Naive thymus-derived CD4-positive, alpha-beta T cell (primary cell): ENCODE results near the gene SEC24D. TPM values are rescaled to one million over a fixed set of nuclear protein-coding genes. Genes with fewer than 3 reads are reported as not detected.

Source experiments
- ATAC-seq: fragments of 150-1000 bp; cut with Tn5 transposase; 2 replicates; pipeline ENCODE4 v1.10.0; 2021; ENCODE audit warnings: mild to moderate bottlenecking, moderate library complexity
- CTCF ChIA-PET: fragments of 350-600 bp; sonication (Branson Sonifier 250); formaldehyde crosslinking; loops from one replicate; lab custom pipeline; 2021; ENCODE audit warnings: antibody characterized with exemption; lab: Charles Lee
- POLR2A ChIA-PET: fragments of 350-600 bp; sonication (Branson Sonifier 250); formaldehyde crosslinking; loops from one replicate; lab custom pipeline; 2021; ENCODE audit warnings: antibody characterized with exemption, inconsistent platforms; lab: Charles Lee
- DNase-seq, 9 donors: peaks; one replicate each; pipeline versions ENCODE4 v3.0.0 to v3.0.0-alpha.2; 2020 to 2022; ENCODE audit warnings: mixed read lengths in 1 of 9
- H3K27ac ChIP-seq: one replicate; pipeline ENCODE4 v1.7.0; 2013; ENCODE audit warnings: mild to moderate bottlenecking, low read depth, low read length, moderate library complexity
- H3K27me3 ChIP-seq, 2 donors: one replicate each; pipeline ENCODE4 v1.7.0; 2013; ENCODE audit warnings: low read length in 2 of 2, mild to moderate bottlenecking in 2 of 2, moderate library complexity in 2 of 2; ENCODE audit not compliant: control insufficient read depth in 2 of 2, insufficient read depth in 2 of 2
- H3K36me3 ChIP-seq, 3 experiments: 1 replicate in 2 of 3; 2 replicates in 1 of 3; pipeline ENCODE4 v1.7.0; 2013; ENCODE audit warnings: low read length in 3 of 3, mild to moderate bottlenecking in 3 of 3, moderate library complexity in 1 of 3; ENCODE audit not compliant: insufficient read depth in 3 of 3, control insufficient read depth in 2 of 3
- H3K4me1 ChIP-seq, 2 donors: one replicate each; pipeline ENCODE4 v1.7.0; 2013; ENCODE audit warnings: low read length in 2 of 2, mild to moderate bottlenecking in 2 of 2, moderate library complexity in 1 of 2; ENCODE audit not compliant: control insufficient read depth in 2 of 2, insufficient read depth in 2 of 2
- H3K4me3 ChIP-seq: 2 replicates; pipeline ENCODE4 v1.7.0; 2013; ENCODE audit warnings: mild to moderate bottlenecking, low read length
- H3K9me3 ChIP-seq, 3 experiments: 1 replicate in 2 of 3; 2 replicates in 1 of 3; pipeline ENCODE4 v1.7.0; 2013; ENCODE audit warnings: low read length in 3 of 3; ENCODE audit not compliant: control insufficient read depth in 2 of 3
- H3K27ac Mint-ChIP-seq, 9 donors: one replicate each; pipeline ENCODE4 v1.8.0; 2020 to 2022; ENCODE audit warnings: mixed read lengths in 9 of 9, mild to moderate bottlenecking in 8 of 9, moderate library complexity in 5 of 9, inconsistent platforms in 2 of 9
- H3K27me3 Mint-ChIP-seq, 5 donors: one replicate each; pipeline ENCODE4 v1.8.0; 2021 to 2022; ENCODE audit warnings: mixed read lengths in 5 of 5, mild to moderate bottlenecking in 1 of 5
- H3K36me3 Mint-ChIP-seq, 5 donors: one replicate each; pipeline ENCODE4 v1.8.0; 2020 to 2022; ENCODE audit warnings: mixed read lengths in 5 of 5, mild to moderate bottlenecking in 3 of 5, inconsistent platforms in 1 of 5
- H3K4me1 Mint-ChIP-seq, 7 donors: one replicate each; pipeline ENCODE4 v1.8.0; 2020 to 2022; ENCODE audit warnings: mixed read lengths in 7 of 7, mild to moderate bottlenecking in 3 of 7, inconsistent platforms in 1 of 7
- H3K4me3 Mint-ChIP-seq, 10 donors: one replicate each; pipeline ENCODE4 v1.8.0; 2020 to 2022; ENCODE audit warnings: mild to moderate bottlenecking in 10 of 10, mixed read lengths in 10 of 10, moderate library complexity in 6 of 10, inconsistent platforms in 2 of 10
- H3K9me3 Mint-ChIP-seq, 11 donors: one replicate each; pipeline ENCODE4 v1.8.0; 2020 to 2022; ENCODE audit warnings: mixed read lengths in 11 of 11, mild to moderate bottlenecking in 4 of 11, inconsistent platforms in 1 of 11, moderate library complexity in 1 of 11
- intact Hi-C, 2 donors: fragments of 100-400 bp; cut with micrococcal nuclease; formaldehyde crosslinking; loops; one replicate each; pipeline ENCODE4 v1.15.1; 2023
- polyA plus RNA-seq, 2 donors: library from polyadenylated mRNA; unstranded; fragments of 300-500 nt; fragmentation: Illumina TruSeq; gene quantifications; one replicate each; pipeline ENCODE4 v1.2.3, GENCODE V29; 2021
- total RNA-seq, 6 experiments: library from RNA in 5 of 6; stranded (reverse) in 5 of 6; gene quantifications; 1 replicate in 5 of 6; 2 replicates in 1 of 6; pipeline ENCODE4 v1.2.3 and lab custom pipeline; 2021 to 2026

Gene SEC24D
- total and polyA plus RNA-seq, 7 experiments from 2014 or later, result 11.5 to 59.2 (median 16.4) TPM

GRCh38 chr4:118858779-118859178 lies 22.9 kb upstream of the SEC24D start:
- Mint-ChIP-seq H3K4me3 (no peak overlapping the region), H3K27me3 (peaks cover 0 to 8% (median 0%) of the 10 kb centered on the region in 5 donors), H3K36me3 (peaks cover 0 to 6% (median 0%) of the 10 kb centered on the region in 5 donors), H3K4me1 (peaks cover 0 to 5% (median 0%) of the 10 kb centered on the region in 7 donors), H3K27ac (no peak overlapping the region), H3K9me3 (no peaks in the 10 kb centered on the region)
- H3K4me3 ChIP-seq, result no peak overlapping the region
- ChIA-PET CTCF (no interaction called here), POLR2A (interaction anchor here (0.6 kb wide), 1 partner anchor 636 kb away, joined by 3 read pairs; no protein-coding TSS in a partner anchor)
- H3K36me3 ChIP-seq, result no peaks in the 10 kb centered on the region
- DNase-seq (no peak), ATAC-seq (no peak)
- H3K27ac ChIP-seq, result no peak overlapping the region
- H3K9me3 ChIP-seq, result no peaks in the 10 kb centered on the region
- H3K4me1 ChIP-seq, result peaks cover 0 to 4% of the 10 kb centered on the region in 2 donors
- no peaks in the 10 kb centered on the region for H3K27me3 ChIP-seq
- intact Hi-C loops, result no loop called here

DNA sequence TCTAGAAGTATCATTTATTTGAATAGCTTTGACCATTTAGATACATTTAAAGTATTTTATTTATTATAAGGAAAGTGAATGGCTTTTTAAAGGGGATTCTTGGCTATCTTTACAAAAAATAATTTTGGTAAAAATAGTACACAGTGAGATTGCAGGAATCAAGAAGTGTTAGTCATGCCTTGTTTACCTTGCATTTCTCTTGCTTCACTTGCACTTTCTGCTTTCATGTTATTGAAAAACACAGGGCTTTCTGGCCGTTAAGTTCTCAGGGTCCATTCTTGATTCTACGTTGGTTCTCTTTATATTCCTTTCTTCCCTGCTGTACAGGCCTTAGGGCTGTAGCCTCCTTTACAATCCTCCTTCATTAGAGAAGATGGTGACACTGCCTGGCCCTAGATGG lies 21.8 kb upstream of the SEC24D start:
- ChIA-PET CTCF (no interaction called here), POLR2A (no interaction called here)
- no peak overlapping the region for H3K4me3 Mint-ChIP-seq
- intact Hi-C loops, result no loop called here
- H3K36me3 ChIP-seq, result no peaks in the 10 kb centered on the region
- H3K27ac ChIP-seq, result no peak overlapping the region
- H3K4me1 Mint-ChIP-seq, result peaks cover 0 to 13% (median 4%) of the 10 kb centered on the region in 7 donors
- H3K9me3 Mint-ChIP-seq, result peaks cover 0 to 3% (median 0%) of the 10 kb centered on the region in 11 donors
- H3K9me3 ChIP-seq, result no peaks in the 10 kb centered on the region
- no peaks in the 10 kb centered on the region for H3K27me3 ChIP-seq
- peaks cover 0 to 2% (median 0%) of the 10 kb centered on the region in 5 donors for H3K27me3 Mint-ChIP-seq
- DNase-seq (no peak), ATAC-seq (no peak)
- H3K27ac Mint-ChIP-seq, result no peak overlapping the region
- peaks cover 0 to 12% (median 5%) of the 10 kb centered on the region in 5 donors for H3K36me3 Mint-ChIP-seq
- H3K4me1 ChIP-seq, result peaks cover 0 to 4% of the 10 kb centered on the region in 2 donors
- no peak overlapping the region for H3K4me3 ChIP-seq

- Mint-ChIP-seq H3K4me3 (peak overlapping the region; percentile 86 to 99 (median 93)), H3K36me3 (peaks cover 8 to 22% (median 14%) of the 10 kb centered on the region in 5 donors), H3K9me3 (peaks cover 0 to 13% (median 6%) of the 10 kb centered on the region in 11 donors), H3K27ac (peak overlapping the region; percentile 92 to 99 (median 96)), H3K4me1 (peaks cover 14 to 37% (median 28%) of the 10 kb centered on the region in 7 donors), H3K27me3 (peaks cover 0 to 20% (median 3%) of the 10 kb centered on the region in 5 donors)
- Histone ChIP-seq H3K9me3 (no peaks in the 10 kb centered on the region), H3K27me3 (no peaks in the 10 kb centered on the region), H3K36me3 (no peaks in the 10 kb centered on the region), H3K4me3 (peak overlapping the region; percentile 78), H3K27ac (peak overlapping the region; percentile 73), H3K4me1 (peaks cover 0 to 9% of the 10 kb centered on the region in 2 donors)
- intact Hi-C loops, result loop anchor here (1.0 to 5.0 kb wide), 6 partner anchors 14 to 362 kb away; partner anchors contain the start of genes SEC24D (in 2 of the 2), METTL14 (in 1 of the 2), SYNPO2 (in 1 of the 2) and USP53 (in 1 of the 2)
- ATAC-seq, result peak; percentile 93
- CTCF ChIA-PET, result interaction anchor here (1.0 kb wide), 1 partner anchor 14 kb away, joined by 7 read pairs; no protein-coding TSS in a partner anchor
- POLR2A ChIA-PET, result interaction anchor here (1.2 to 1.8 kb wide), 3 partner anchors 11 to 18 kb away, joined by 4 to 6 read pairs (median 5); partner anchors contain the start of gene SEC24D
- peak in 7 of 9 donors; percentile 49 to 65 (median 59) for DNase-seq
Observed at GRCh38 chr4:118850488-118851173, 14.7 kb upstream of the SEC24D start.

GRCh38 chr4:118849867-118850487 lies 14.1 kb upstream of the SEC24D start:
- peak; percentile 12 for ATAC-seq
- H3K27me3 Mint-ChIP-seq, result peaks cover 0 to 23% (median 3%) of the 10 kb centered on the region in 5 donors
- H3K27ac ChIP-seq, result peak overlapping the region; percentile 73

GRCh38 chr4:118848901-118849300 lies 13.0 kb upstream of the SEC24D start:
- Mint-ChIP-seq H3K9me3 (peaks cover 0 to 13% (median 6%) of the 10 kb centered on the region in 11 donors), H3K4me3 (no peak overlapping the region), H3K4me1 (peaks cover 14 to 33% (median 27%) of the 10 kb centered on the region in 7 donors), H3K27me3 (peaks cover 0 to 23% (median 3%) of the 10 kb centered on the region in 5 donors), H3K27ac (no peak overlapping the region), H3K36me3 (peaks cover 8 to 22% (median 14%) of the 10 kb centered on the region in 5 donors)
- H3K36me3 ChIP-seq, result no peaks in the 10 kb centered on the region
- no peak for ATAC-seq
- no peaks in the 10 kb centered on the region for H3K9me3 ChIP-seq
- H3K4me3 ChIP-seq, result no peak overlapping the region
- intact Hi-C loops, result no loop called here
- CTCF ChIA-PET, result no interaction called here
- no peak overlapping the region for H3K27ac ChIP-seq
- H3K27me3 ChIP-seq, result no peaks in the 10 kb centered on the region
- no peak for DNase-seq
- H3K4me1 ChIP-seq, result peaks cover 0 to 9% of the 10 kb centered on the region in 2 donors
- POLR2A ChIA-PET, result no interaction called here

More at GRCh38 chr4:118849867-118850487, 14.1 kb upstream of the SEC24D start:
- CTCF ChIA-PET, result no interaction called here
- Histone ChIP-seq H3K4me1 (peaks cover 0 to 9% of the 10 kb centered on the region in 2 donors), H3K4me3 (peak overlapping the region; percentile 78), H3K27me3 (no peaks in the 10 kb centered on the region), H3K36me3 (no peaks in the 10 kb centered on the region), H3K9me3 (no peaks in the 10 kb centered on the region)
- Mint-ChIP-seq H3K27ac (peak overlapping the region; percentile 92 to 99 (median 96)), H3K9me3 (peaks cover 0 to 13% (median 6%) of the 10 kb centered on the region in 11 donors), H3K4me3 (peak overlapping the region; percentile 86 to 99 (median 93)), H3K36me3 (peaks cover 8 to 22% (median 14%) of the 10 kb centered on the region in 5 donors), H3K4me1 (peaks cover 14 to 37% (median 28%) of the 10 kb centered on the region in 7 donors)
- DNase-seq, result no peak
- POLR2A ChIA-PET, result interaction anchor here (1.2 to 1.8 kb wide), 3 partner anchors 11 to 17 kb away, joined by 4 to 6 read pairs (median 5); partner anchors contain the start of gene SEC24D
- intact Hi-C loops, result loop anchor here (1.0 to 5.0 kb wide), 6 partner anchors 14 to 362 kb away; partner anchors contain the start of genes SEC24D (in 2 of the 2), METTL14 (in 1 of the 2), SYNPO2 (in 1 of the 2) and USP53 (in 1 of the 2)

DNA sequence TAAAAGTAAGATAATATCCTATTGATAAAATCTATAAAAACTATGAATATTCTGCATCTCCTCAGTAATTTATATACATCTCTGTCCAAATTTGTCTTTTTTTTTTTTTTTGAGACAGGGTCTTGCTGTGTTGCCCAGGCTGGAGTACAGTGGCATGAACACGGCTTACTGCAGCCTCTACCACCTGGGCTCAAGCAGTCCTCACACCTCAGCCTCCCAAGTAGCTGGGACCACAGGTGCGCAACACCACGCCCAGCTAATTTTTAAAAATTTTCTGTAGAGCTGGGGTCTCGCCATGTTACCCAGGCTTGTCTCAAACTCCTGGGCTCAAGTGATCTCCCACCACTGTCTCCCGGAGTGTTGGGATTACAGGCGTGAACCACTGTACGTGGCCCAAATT lies 12.3 kb upstream of the SEC24D start:
- ATAC-seq (no peak), DNase-seq (no peak)
- CTCF ChIA-PET, result no interaction called here
- H3K4me1 ChIP-seq, result peaks cover 0 to 9% of the 10 kb centered on the region in 2 donors
- H3K36me3 ChIP-seq, result no peaks in the 10 kb centered on the region
- peaks cover 8 to 17% (median 14%) of the 10 kb centered on the region in 5 donors for H3K36me3 Mint-ChIP-seq
- H3K27me3 ChIP-seq, result no peaks in the 10 kb centered on the region
- no peak overlapping the region for H3K27ac ChIP-seq
- H3K4me1 Mint-ChIP-seq, result peaks cover 14 to 27% (median 24%) of the 10 kb centered on the region in 7 donors
- no peak overlapping the region for H3K4me3 ChIP-seq
- POLR2A ChIA-PET, result no interaction called here
- no peaks in the 10 kb centered on the region for H3K9me3 ChIP-seq
- H3K27me3 Mint-ChIP-seq, result peaks cover 0 to 27% (median 3%) of the 10 kb centered on the region in 5 donors
- no peak overlapping the region for H3K4me3 Mint-ChIP-seq
- intact Hi-C loops, result no loop called here
- peak overlapping the region in 1 of 9 donors; percentile 35 for H3K27ac Mint-ChIP-seq
- H3K9me3 Mint-ChIP-seq, result peaks cover 0 to 11% (median 6%) of the 10 kb centered on the region in 11 donors
